HepG2 (cell line): ENCODE results near the gene ZNF451. TPM values are rescaled to one million over a fixed set of nuclear protein-coding genes. Genes with fewer than 3 reads are reported as not detected.

Source experiments
- AGO1 ChIP-seq: fragments of 200-400 bp; formaldehyde crosslinking; IDR thresholded peaks from 2 replicates; pipeline ENCODE4 v1.6.1; 2017; ENCODE audit warnings: mild to moderate bottlenecking, low read depth, low read length, moderate library complexity; ENCODE audit not compliant: poor library complexity, severe bottlenecking
- AKNA ChIP-seq: sonication (generic); formaldehyde crosslinking; IDR thresholded peaks from 2 replicates; pipeline ENCODE4 v1.4.0; 2020; ENCODE audit warnings: missing genetic modification reagents, borderline replicate concordance
- ATF7-NPFF ChIP-seq: sonication (generic); formaldehyde crosslinking; IDR thresholded peaks from 2 replicates; pipeline ENCODE4 v1.8.1; 2023; ENCODE audit warnings: mild to moderate bottlenecking, low read depth, missing genetic modification reagents, moderate library complexity
- CHD4 ChIP-seq: fragments of 200-600 bp; sonication (generic); IDR thresholded peaks from 2 replicates; pipeline ENCODE4 v1.7.0; 2017; ENCODE audit warnings: mild to moderate bottlenecking, low read length, borderline replicate concordance
- HNRNPLL ChIP-seq: fragments of 200-400 bp; formaldehyde crosslinking; IDR thresholded peaks from 2 replicates; pipeline ENCODE4 v1.6.1; 2017; ENCODE audit warnings: mild to moderate bottlenecking, low read depth, low read length; ENCODE audit not compliant: poor library complexity, severe bottlenecking
- IRX3 ChIP-seq: sonication (generic); formaldehyde crosslinking; IDR thresholded peaks from 2 replicates; pipeline ENCODE4 v1.8.1; 2023; ENCODE audit warnings: mild to moderate bottlenecking, low read depth, missing genetic modification reagents, borderline replicate concordance
- MED1 ChIP-seq: sonication (generic); formaldehyde crosslinking; IDR thresholded peaks from 2 replicates; pipeline ENCODE4 v1.4.0; 2020; ENCODE audit warnings: missing genetic modification reagents
- MLX ChIP-seq: IDR thresholded peaks from 2 replicates; pipeline ENCODE4 v1.6.1; 2016
- MYC ChIP-seq: sonication (generic); formaldehyde crosslinking; IDR thresholded peaks from 2 replicates; pipeline ENCODE4 v1.9.0; 2021; ENCODE audit warnings: missing genetic modification reagents, borderline replicate concordance
- NPAS2 ChIP-seq: sonication (generic); formaldehyde crosslinking; IDR thresholded peaks from 2 replicates; pipeline ENCODE4 v1.8.0; 2022; ENCODE audit warnings: mild to moderate bottlenecking, missing genetic modification reagents, borderline replicate concordance
- NR1H2 ChIP-seq: sonication (generic); formaldehyde crosslinking; IDR thresholded peaks from 2 replicates; pipeline ENCODE4 v1.8.1; 2022; ENCODE audit warnings: low read depth, missing genetic modification reagents, borderline replicate concordance
- PBX3 ChIP-seq: sonication (generic); formaldehyde crosslinking; IDR thresholded peaks from 2 replicates; pipeline ENCODE4 v1.8.1; 2023; ENCODE audit warnings: missing genetic modification reagents, inconsistent platforms, borderline replicate concordance
- POLR2AphosphoS5 ChIP-seq: IDR thresholded peaks from 2 replicates; pipeline ENCODE4 v1.6.1; 2012; ENCODE audit warnings: low read depth, low read length
- THAP11 ChIP-seq: IDR thresholded peaks from 2 replicates; pipeline ENCODE4 v1.6.1; 2016; ENCODE audit warnings: missing biosample characterization, missing genetic modification reagents
- ZNF276 ChIP-seq: sonication (generic); formaldehyde crosslinking; IDR thresholded peaks from 2 replicates; pipeline ENCODE4 v1.4.0; 2020; ENCODE audit warnings: mild to moderate bottlenecking, low read depth, missing genetic modification reagents
- ZNF3 ChIP-seq: IDR thresholded peaks from 2 replicates; pipeline ENCODE4 v1.7.0; 2017; ENCODE audit warnings: inconsistent platforms
- ZNF335 ChIP-seq: sonication (generic); formaldehyde crosslinking; IDR thresholded peaks from 2 replicates; pipeline ENCODE4 v1.4.0; 2020; ENCODE audit warnings: missing genetic modification reagents
- ZNF451 ChIP-seq: sonication (generic); formaldehyde crosslinking; IDR thresholded peaks from 2 replicates; pipeline ENCODE4 v1.5.0; 2020; ENCODE audit warnings: mild to moderate bottlenecking, missing genetic modification reagents
- ZNF589 ChIP-seq: sonication (generic); formaldehyde crosslinking; conservative IDR thresholded peaks from 2 replicates; pipeline ENCODE4 v1.8.0; 2022; ENCODE audit warnings: mild to moderate bottlenecking, moderate library complexity, missing genetic modification reagents
- ZSCAN12 ChIP-seq: sonication (generic); formaldehyde crosslinking; IDR thresholded peaks from 2 replicates; pipeline ENCODE4 v1.9.0; 2021; ENCODE audit warnings: mild to moderate bottlenecking, missing genetic modification reagents
- polyA plus RNA-seq, 8 experiments: library from polyadenylated mRNA; depleted of rRNA in 3 of 8; stranded (reverse) in 7 of 8; unstranded in 1 of 8; fragments of >200 nt; fragmentation: Illumina TruSeq in 4 of 8; extraction: Trizol in 4 of 8; gene quantifications; 2 replicates each; pipeline versions ENCODE4 v1.2.1 to v1.2.3, GENCODE V29; 2011 to 2016; ENCODE audit warnings: low read depth in 4 of 8, missing spikeins in 1 of 8, mixed read lengths in 1 of 8; ENCODE audit not compliant: insufficient read depth in 1 of 8
- total RNA-seq, 5 experiments: library from RNA; depleted of rRNA; stranded (reverse); fragments of >200 nt; fragmentation: Illumina TruSeq; extraction: Trizol; gene quantifications; 2 replicates each; pipeline ENCODE4 v1.2.3, GENCODE V29; 2016; ENCODE audit warnings: low read depth in 1 of 5

ZNF451 gene
- total and polyA plus RNA-seq, 2 of the 13 experiments (the other 11 are each of a cell fraction or from before 2014, with no cell fraction given) = 32.1 to 65.7 TPM

- TF ChIP-seq PBX3 (CRISPR knock-in tag) (peak; percentile 92; the same call in 1 of the 2 replicates), NR1H2 (CRISPR knock-in tag) (peak; percentile 90), CHD4 (no peak), IRX3 (CRISPR knock-in tag) (peak; percentile 90), ZNF451 (CRISPR knock-in tag) (peak; percentile 94), MLX (peak; percentile 18; the same call in 1 of the 2 replicates), ZNF589 (CRISPR knock-in tag) (peak; percentile 86), MED1 (CRISPR knock-in tag) (peak; percentile 79), MYC (CRISPR knock-in tag) (peak; percentile 96), NPAS2 (peak; percentile 11; the same call in 1 of the 2 replicates), ZNF3 (0 out of 2 replicates have a peak, but pooled peaks have one; percentile 30), ZNF276 (CRISPR knock-in tag) (peak; percentile 66; the same call in 1 of the 2 replicates), ZNF335 (no peak), THAP11 (CRISPR knock-in tag) (peak; percentile 78), ZSCAN12 (CRISPR knock-in tag) (peak; percentile 90; the same call in 1 of the 2 replicates), HNRNPLL (peak; percentile 93), AKNA (CRISPR knock-in tag) (peak; percentile 74; the same call in 1 of the 2 replicates), ATF7-NPFF (CRISPR knock-in tag) (peak; percentile 94), POLR2AphosphoS5 (peak; percentile 91), AGO1 (peak; percentile 79)
These were observed 82.4 kb downstream of the ZNF451 start, which contains the start of gene BAG2 (continued) for GRCh38 chr6:57172136-57173055.
